Nephron progenitor cell (in vitro differentiated cells): Measurements from ENCODE around the gene DRC7.
A peak's percentile ranks its signal among the peaks of the same experiment; 100 is the strongest.

Experiments
- DNase-seq: peaks from one replicate; pipeline ENCODE4 v3.0.0; 2021
- H3K27ac Mint-ChIP-seq: 2 replicates; pipeline ENCODE4 v1.8.0; 2021; ENCODE audit warnings: mild to moderate bottlenecking, moderate library complexity, mixed read lengths
- H3K27me3 Mint-ChIP-seq: 2 replicates; pipeline ENCODE4 v1.8.0; 2021; ENCODE audit warnings: mild to moderate bottlenecking, low read depth, mixed read lengths; ENCODE audit not compliant: poor library complexity
- H3K36me3 Mint-ChIP-seq: 2 replicates; pipeline ENCODE4 v1.8.0; 2021; ENCODE audit warnings: low read depth, mixed read lengths
- H3K4me1 Mint-ChIP-seq: 2 replicates; pipeline ENCODE4 v1.8.0; 2021; ENCODE audit warnings: mixed read lengths
- H3K4me3 Mint-ChIP-seq: 2 replicates; pipeline ENCODE4 v1.8.0; 2021; ENCODE audit warnings: mild to moderate bottlenecking, moderate library complexity, mixed read lengths
- H3K9me3 Mint-ChIP-seq: 2 replicates; pipeline ENCODE4 v1.8.0; 2021; ENCODE audit warnings: mild to moderate bottlenecking, moderate library complexity, mixed read lengths
- CTCF ChIP-seq: fragments of 200-600 bp; sonication (generic); IDR thresholded peaks from 2 replicates; pipeline ENCODE4 v1.5.0; 2021; ENCODE audit warnings: antibody characterized with exemption

DRC7 gene

GRCh38 chr16:57758331-57759117 is 63.9 kb downstream of the DRC7 start:
- peaks cover 8% of the 10 kb centered on the region for H3K36me3 Mint-ChIP-seq
- H3K9me3 Mint-ChIP-seq, result no peaks in the 10 kb centered on the region
- H3K27me3 Mint-ChIP-seq, result no peaks in the 10 kb centered on the region
- no peak overlapping the region for H3K4me3 Mint-ChIP-seq
- no peak for TF ChIP-seq CTCF
- H3K4me1 Mint-ChIP-seq, result peaks cover 13% of the 10 kb centered on the region
- no peak for DNase-seq
- no peak overlapping the region for H3K27ac Mint-ChIP-seq

- H3K27ac Mint-ChIP-seq, result no peak overlapping the region
- DNase-seq, result no peak
- peaks cover 13% of the 10 kb centered on the region for H3K4me1 Mint-ChIP-seq
- H3K9me3 Mint-ChIP-seq, result no peaks in the 10 kb centered on the region
- H3K4me3 Mint-ChIP-seq, result no peak overlapping the region
- H3K36me3 Mint-ChIP-seq, result peaks cover 8% of the 10 kb centered on the region
- no peak for TF ChIP-seq CTCF
- H3K27me3 Mint-ChIP-seq, result no peaks in the 10 kb centered on the region
Measured at GRCh38 chr16:57759131-57759530, 64.5 kb downstream of the DRC7 start.

- H3K9me3 Mint-ChIP-seq, result no peaks in the 10 kb centered on the region
- no peak for TF ChIP-seq CTCF
- no peak overlapping the region for H3K4me3 Mint-ChIP-seq
- no peaks in the 10 kb centered on the region for H3K27me3 Mint-ChIP-seq
- H3K4me1 Mint-ChIP-seq, result peaks cover 17% of the 10 kb centered on the region
- peak overlapping the region; percentile 57 for H3K27ac Mint-ChIP-seq
- no peak for DNase-seq
- peaks cover 8% of the 10 kb centered on the region for H3K36me3 Mint-ChIP-seq
Measured at GRCh38 chr16:57759541-57760356, 65.1 kb downstream of the DRC7 start.

GRCh38 chr16:57760357-57761160 is 66.0 kb downstream of the DRC7 start:
- peaks cover 8% of the 10 kb centered on the region for H3K36me3 Mint-ChIP-seq
- H3K4me3 Mint-ChIP-seq, result no peak overlapping the region
- no peaks in the 10 kb centered on the region for H3K9me3 Mint-ChIP-seq
- H3K4me1 Mint-ChIP-seq, result peaks cover 22% of the 10 kb centered on the region
- H3K27me3 Mint-ChIP-seq, result no peaks in the 10 kb centered on the region
- no peak for TF ChIP-seq CTCF
- peak overlapping the region; percentile 57 for H3K27ac Mint-ChIP-seq
- no peak for DNase-seq

GRCh38 chr16:57761301-57761700 is 66.7 kb downstream of the DRC7 start:
- peak overlapping the region; percentile 91 for H3K27ac Mint-ChIP-seq

More at GRCh38 chr16:57761301-57761700, 66.7 kb downstream of the DRC7 start:
- peaks cover 3% of the 10 kb centered on the region for H3K27me3 Mint-ChIP-seq
- no peak for DNase-seq
- no peak for TF ChIP-seq CTCF
- H3K9me3 Mint-ChIP-seq, result no peaks in the 10 kb centered on the region
- H3K4me3 Mint-ChIP-seq, result no peak overlapping the region
- peaks cover 22% of the 10 kb centered on the region for H3K4me1 Mint-ChIP-seq
- peaks cover under 1% of the 10 kb centered on the region for H3K36me3 Mint-ChIP-seq
